ENCODE results near the gene STX3.

DNA sequence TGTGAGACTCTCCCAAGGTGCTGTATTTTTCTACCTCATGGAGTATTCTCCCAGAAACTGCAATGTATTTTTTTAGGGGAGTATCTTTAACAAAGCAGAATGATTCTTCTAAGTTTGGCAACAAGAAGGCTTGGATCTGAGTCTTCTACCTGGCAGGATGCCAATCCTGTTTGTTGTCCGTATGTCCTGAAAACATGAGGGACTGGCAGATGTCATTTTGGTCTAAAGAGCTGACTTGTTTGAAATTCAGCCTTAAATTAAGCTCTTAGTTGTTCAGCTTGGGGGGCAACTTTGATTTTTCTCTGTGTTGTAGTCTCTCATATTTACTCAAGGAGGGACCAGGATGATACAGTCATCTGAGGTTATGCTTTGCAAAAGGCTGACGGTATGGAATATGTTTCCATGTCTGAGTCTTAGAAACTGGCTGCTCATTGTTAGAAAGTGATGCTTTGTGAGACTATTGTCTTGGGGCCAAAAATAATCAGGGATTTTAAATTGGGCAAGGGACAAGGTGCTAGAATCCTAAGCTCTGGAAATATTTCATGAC is 46.1 kb downstream of the STX3 start:
- TF ChIP-seq EZH2 (IDR thresholded peaks at IDR 0.05) = no peak
- no peak for TF ChIP-seq POLR2AphosphoS5 (IDR thresholded peaks at IDR 0.05; ENCODE audit: borderline replicate concordance, low read depth, low read length)

Data from SK-N-MC (cell line).